Thyroid gland (tissue), 4 donors: ENCODE measurements around the gene ACTRT2. TPM values are rescaled to one million over a fixed set of nuclear protein-coding genes. Genes with fewer than 3 reads are reported as not detected.
A peak's percentile ranks its signal among the peaks of the same experiment; 100 is the strongest.

Source experiments
- DNase-seq, 2 donors: peaks; one replicate each; pipeline ENCODE4 v3.0.0-alpha.2; 2019
- H3K27ac ChIP-seq, 3 donors: fragments of 200-600 bp; sonication (generic); 1 replicate in 2 of 3; 2 replicates in 1 of 3; pipeline ENCODE4 v1.5.1; 2016 to 2019; ENCODE audit warnings: mild to moderate bottlenecking in 1 of 3, moderate library complexity in 1 of 3
- H3K27me3 ChIP-seq: fragments of 200-600 bp; sonication (generic); one replicate; pipeline ENCODE4 v1.5.1; 2019
- H3K36me3 ChIP-seq, 2 donors: fragments of 200-600 bp; sonication (generic); one replicate each; pipeline ENCODE4 v1.5.1; 2016 to 2019
- H3K4me1 ChIP-seq, 2 donors: fragments of 200-600 bp; sonication (generic); one replicate each; pipeline ENCODE4 v1.5.1; 2017 to 2019
- H3K4me3 ChIP-seq, 3 donors: fragments of 200-600 bp; sonication (generic); replicated peaks in 1 of 3; 1 replicate in 2 of 3; 2 replicates in 1 of 3; pipeline ENCODE4 v1.5.1; 2016; ENCODE audit warnings: mild to moderate bottlenecking in 1 of 3
- H3K9me3 ChIP-seq: fragments of 200-600 bp; sonication (generic); one replicate; pipeline ENCODE4 v1.5.1; 2017
- CTCF ChIP-seq, 6 experiments: fragments of 200-600 bp in 3 of 6; fragments of 450-650 bp in 3 of 6; sonication (generic) in 3 of 6; IDR thresholded peaks; one replicate each; pipeline ENCODE4 v1.5.1; 2016 to 2019; ENCODE audit warnings: antibody characterized with exemption in 6 of 6, mild to moderate bottlenecking in 2 of 6, inconsistent platforms in 1 of 6, moderate library complexity in 1 of 6
- POLR2A ChIP-seq, 2 donors: fragments of 450-650 bp; IDR thresholded peaks; one replicate each; pipeline ENCODE4 v1.6.1; 2017; ENCODE audit warnings: antibody characterized with exemption in 2 of 2, mild to moderate bottlenecking in 2 of 2, moderate library complexity in 1 of 2
- WGBS, 2 donors: methylation state at CpG; one replicate each; pipeline ENCODE4 v1.1.5; 2017; 5-methylcytosine and 5-hydroxymethylcytosine counted together
- intact Hi-C: fragments of 100-400 bp; cut with DNase I; formaldehyde crosslinking; loops from one replicate; pipeline ENCODE4 v1.15.1; 2023
- total RNA-seq, 4 donors: library from RNA; depleted of rRNA; stranded (reverse); fragments of >200 nt; gene quantifications; one replicate each; pipeline ENCODE4 v1.2.3, GENCODE V29; 2016

Gene ACTRT2
- total RNA-seq, 4 donors from 2014 or later: 0.67 TPM; not detected in 3

DNA sequence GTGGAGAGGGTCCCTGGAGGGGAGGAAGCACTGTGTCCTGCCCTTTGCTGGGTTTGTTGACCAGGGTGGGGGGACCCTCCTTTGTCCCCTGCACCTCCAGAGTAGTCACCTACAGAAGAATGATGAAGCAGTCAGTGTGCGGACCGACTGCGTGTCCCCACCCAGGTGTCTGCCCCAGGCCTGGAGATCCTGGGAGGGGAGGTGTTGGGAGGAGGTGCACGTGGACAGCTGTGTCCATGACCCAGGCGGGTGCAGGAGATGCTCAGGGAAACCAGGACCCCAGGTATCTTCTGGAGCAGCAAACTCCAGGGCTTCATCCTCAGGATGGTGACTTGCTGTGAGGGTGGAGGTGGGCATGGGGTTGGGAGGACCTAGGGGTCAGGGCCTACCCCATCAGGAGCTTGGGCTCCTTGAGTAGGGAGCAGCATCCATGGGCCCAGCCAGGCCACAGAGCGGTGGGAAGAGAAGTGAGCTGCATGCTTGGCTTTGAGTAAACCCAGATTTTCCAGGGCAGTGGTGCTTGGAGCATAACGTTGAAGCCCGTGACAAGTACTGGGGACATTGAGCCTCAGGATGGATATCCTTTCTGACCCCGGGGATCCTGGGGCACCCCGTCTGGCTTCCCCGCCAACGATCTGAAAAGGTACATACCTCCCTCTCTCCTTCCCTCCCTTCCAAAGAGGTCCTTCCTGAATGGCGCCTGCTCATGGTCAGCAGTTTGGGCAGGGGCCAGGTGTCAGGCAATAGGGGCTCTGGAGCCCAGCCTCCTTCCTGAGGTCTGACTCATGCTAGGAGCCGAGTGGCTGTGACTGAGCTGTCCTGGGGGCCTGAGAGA, 13.7 kb downstream of the ACTRT2 start:
- Histone ChIP-seq H3K4me3 (no peak overlapping the region), H3K9me3 (no peaks in the 10 kb centered on the region), H3K36me3 (no peaks in the 10 kb centered on the region), H3K27ac (peak overlapping the region in 1 of 3 donors; percentile 24), H3K4me1 (no peaks in the 10 kb centered on the region), H3K27me3 (no peaks in the 10 kb centered on the region)
- 76 to 82% methylated on average over 13 to 14 of the region's 14 CpGs for WGBS, 2 donors
- intact Hi-C loops: no loop called here
- TF ChIP-seq CTCF (IDR thresholded peaks at IDR 0.05) (no peak), POLR2A (IDR thresholded peaks at IDR 0.05) (no peak)
- peak in 1 of 2 donors; percentile 29 for DNase-seq

DNA sequence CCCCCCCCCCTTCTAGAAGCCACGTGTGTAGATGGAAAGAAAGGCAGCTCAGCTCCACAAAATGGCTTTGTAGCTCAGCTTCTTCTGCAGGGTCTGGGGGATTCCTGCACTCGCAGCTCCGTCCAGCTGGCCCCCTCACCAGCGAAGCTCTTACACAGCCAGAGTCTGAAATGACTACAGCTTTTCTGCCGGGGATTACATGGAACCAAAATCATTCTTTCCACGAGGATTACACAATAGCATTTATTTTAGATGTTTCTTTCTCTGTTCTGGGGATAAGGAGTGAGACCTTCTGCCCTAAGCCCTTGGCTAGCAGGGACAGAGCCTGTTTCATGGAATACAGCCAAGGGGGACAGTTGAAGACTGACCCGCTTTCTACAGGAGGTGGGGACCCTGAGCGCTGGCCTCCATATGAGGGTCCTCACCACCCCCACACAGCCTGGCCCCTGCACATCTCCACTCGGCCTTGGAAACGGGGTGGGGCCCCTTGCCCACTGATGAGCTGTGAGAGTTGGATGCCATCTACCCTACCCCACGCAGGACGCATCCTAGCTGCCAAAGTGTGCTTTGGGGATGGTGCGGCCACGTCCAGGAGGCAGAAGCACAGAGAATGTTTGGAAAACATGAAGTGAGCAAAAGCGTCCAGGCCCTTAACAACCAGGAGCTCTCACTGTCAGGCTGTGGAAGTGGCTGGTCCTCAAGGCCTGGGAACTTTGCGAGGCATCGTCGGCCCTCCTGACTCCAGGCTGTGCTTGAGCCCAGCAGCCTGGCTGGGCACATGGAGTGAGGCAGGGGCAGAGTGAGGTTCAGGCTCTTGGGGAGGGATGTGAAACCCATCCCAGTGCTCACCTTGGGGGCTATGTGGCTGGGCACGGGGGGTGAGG, 14.5 kb downstream of the ACTRT2 start:
- H3K27me3 ChIP-seq: no peaks in the 10 kb centered on the region

GRCh38 chr1:3036447-3037280, 15.4 kb downstream of the ACTRT2 start:
- Histone ChIP-seq H3K27me3 (no peaks in the 10 kb centered on the region), H3K9me3 (no peaks in the 10 kb centered on the region), H3K27ac (no peak overlapping the region), H3K4me3 (no peak overlapping the region), H3K4me1 (no peaks in the 10 kb centered on the region), H3K36me3 (no peaks in the 10 kb centered on the region)
- WGBS, 2 donors: 64 to 74% methylated on average over 12 to 17 of the region's 22 CpGs
- intact Hi-C loops: no loop called here
- no peak for TF ChIP-seq POLR2A (IDR thresholded peaks at IDR 0.05)
- TF ChIP-seq CTCF (IDR thresholded peaks at IDR 0.05): no peak
- DNase-seq: no peak

More for the DNA sequence above, 14.5 kb downstream of the ACTRT2 start:
- Histone ChIP-seq H3K27ac (peak overlapping the region in 1 of 3 donors; percentile 24), H3K36me3 (no peaks in the 10 kb centered on the region), H3K4me1 (no peaks in the 10 kb centered on the region), H3K9me3 (no peaks in the 10 kb centered on the region), H3K4me3 (no peak overlapping the region)
- intact Hi-C loops: no loop called here
- TF ChIP-seq CTCF (IDR thresholded peaks at IDR 0.05) (no peak), POLR2A (IDR thresholded peaks at IDR 0.05) (no peak)
- no peak for DNase-seq
- WGBS, 2 donors: 62 to 78% methylated on average over 12 to 19 of the region's 19 CpGs

DNA sequence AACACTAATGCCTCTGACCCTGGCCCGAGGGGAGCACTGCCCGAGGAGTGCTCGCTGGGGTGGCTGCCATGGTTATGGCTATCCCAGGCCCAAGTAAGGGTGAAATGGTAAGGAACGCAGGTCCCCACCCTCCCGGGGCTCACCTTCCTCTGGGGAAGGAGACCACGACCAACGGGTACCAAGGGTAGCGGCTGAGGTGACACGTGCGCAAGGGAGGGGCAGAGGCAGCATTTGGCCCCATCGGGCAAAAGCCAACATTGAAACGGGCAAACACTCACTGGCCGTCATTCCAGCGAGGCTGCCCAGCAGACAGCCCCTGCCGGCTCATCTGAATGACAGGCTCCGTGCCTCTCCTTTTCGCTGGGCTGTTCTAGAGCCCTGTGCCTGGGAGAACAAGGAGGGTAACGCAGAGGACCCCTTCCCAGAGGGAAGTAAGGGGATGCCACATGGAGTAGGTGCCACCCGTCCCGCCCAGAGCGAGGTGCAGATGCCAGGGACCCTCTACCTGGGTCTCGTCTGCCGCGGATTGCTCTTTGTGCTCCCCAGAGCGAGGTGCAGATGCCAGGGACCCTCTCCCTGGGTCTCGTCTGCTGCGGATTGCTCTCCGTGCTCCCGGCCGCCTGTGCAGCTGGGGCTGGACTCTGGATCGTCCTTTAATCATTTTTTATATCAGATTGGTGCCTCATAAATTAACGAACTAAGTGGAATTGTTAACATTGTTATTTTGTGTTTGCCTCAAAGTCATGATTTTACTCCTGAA, 16.2 kb downstream of the ACTRT2 start:
- no peaks in the 10 kb centered on the region for H3K27me3 ChIP-seq
- WGBS, 2 donors: 88 to 92% methylated on average over 26 to 31 of the region's 32 CpGs
- intact Hi-C loops: no loop called here

More for the DNA sequence above, 16.2 kb downstream of the ACTRT2 start:
- H3K4me3 ChIP-seq: no peak overlapping the region
- H3K9me3 ChIP-seq: no peaks in the 10 kb centered on the region
- no peak overlapping the region for H3K27ac ChIP-seq
- TF ChIP-seq POLR2A (IDR thresholded peaks at IDR 0.05) (no peak), CTCF (IDR thresholded peaks at IDR 0.05) (no peak)
- no peaks in the 10 kb centered on the region for H3K36me3 ChIP-seq
- H3K4me1 ChIP-seq: no peaks in the 10 kb centered on the region
- no peak for DNase-seq
